ENCODE data around the gene SLC35A3. TPM values are rescaled to one million over a fixed set of nuclear protein-coding genes. Genes with fewer than 3 reads are reported as not detected.
"Not testable (repeated sequence)": the region's sequence is repeated elsewhere in the genome, so short reads cannot be mapped to it uniquely, and the experiment has no call there.

SLC35A3 gene
- total RNA-seq, 1 donor from 2014 or later, result 38.9 TPM

- Mint-ChIP-seq H3K9me3 (peaks cover 34% of the 10 kb centered on the region), H3K4me1 (peaks cover 31% of the 10 kb centered on the region), H3K36me3 (peaks cover 51% of the 10 kb centered on the region), H3K27ac (no peak overlapping the region), H3K4me3 (no peak overlapping the region), H3K27me3 (ENCODE audit: insufficient read depth, low read depth) (no peaks in the 10 kb centered on the region)
- no peak for DNase-seq (ENCODE audit: low spot score)
- peaks cover 100% of the 10 kb centered on the region for H3K79me2 ChIP-seq (ENCODE audit: low read depth)
- peaks cover 67% of the 10 kb centered on the region for H4K20me1 ChIP-seq (ENCODE audit: low read depth)
- TF ChIP-seq EZH2phosphoT487 (IDR thresholded peaks at IDR 0.05) (no peak), EZH2 (IDR thresholded peaks at IDR 0.05) (no peak)
- TF ChIP-seq, protein P1, sequence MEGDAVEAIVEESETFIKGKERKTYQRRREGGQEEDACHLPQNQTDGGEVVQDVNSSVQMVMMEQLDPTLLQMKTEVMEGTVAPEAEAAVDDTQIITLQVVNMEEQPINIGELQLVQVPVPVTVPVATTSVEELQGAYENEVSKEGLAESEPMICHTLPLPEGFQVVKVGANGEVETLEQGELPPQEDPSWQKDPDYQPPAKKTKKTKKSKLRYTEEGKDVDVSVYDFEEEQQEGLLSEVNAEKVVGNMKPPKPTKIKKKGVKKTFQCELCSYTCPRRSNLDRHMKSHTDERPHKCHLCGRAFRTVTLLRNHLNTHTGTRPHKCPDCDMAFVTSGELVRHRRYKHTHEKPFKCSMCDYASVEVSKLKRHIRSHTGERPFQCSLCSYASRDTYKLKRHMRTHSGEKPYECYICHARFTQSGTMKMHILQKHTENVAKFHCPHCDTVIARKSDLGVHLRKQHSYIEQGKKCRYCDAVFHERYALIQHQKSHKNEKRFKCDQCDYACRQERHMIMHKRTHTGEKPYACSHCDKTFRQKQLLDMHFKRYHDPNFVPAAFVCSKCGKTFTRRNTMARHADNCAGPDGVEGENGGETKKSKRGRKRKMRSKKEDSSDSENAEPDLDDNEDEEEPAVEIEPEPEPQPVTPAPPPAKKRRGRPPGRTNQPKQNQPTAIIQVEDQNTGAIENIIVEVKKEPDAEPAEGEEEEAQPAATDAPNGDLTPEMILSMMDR (IDR thresholded peaks at IDR 0.05), result no peak
- H3K4me3 ChIP-seq, result no peak overlapping the region
- H3K4me2 ChIP-seq, result no peak overlapping the region
- no peak overlapping the region for H2AFZ ChIP-seq (replicated peaks)
- no peaks in the 10 kb centered on the region for H3K36me3 ChIP-seq
- H3F3A ChIP-seq (ENCODE audit: low read depth), result peaks cover 10% of the 10 kb centered on the region
- peaks cover 25% of the 10 kb centered on the region for H3K4me1 ChIP-seq
- H3K9me3 ChIP-seq (ENCODE audit: low read depth), result no peaks in the 10 kb centered on the region
- no peaks in the 10 kb centered on the region for H3K27me3 ChIP-seq
- H3K27ac ChIP-seq, result no peak overlapping the region
- no peak overlapping the region for H3K9ac ChIP-seq
Observed at GRCh38 chr1:100045206-100045605, 75.4 kb downstream of the SLC35A3 start.

GRCh38 chr1:100047235-100047708 lies 77.5 kb downstream of the SLC35A3 start:
- H3K4me2 ChIP-seq; H3K9me3 ChIP-seq (ENCODE audit: low read depth); H3K27me3 Mint-ChIP-seq (ENCODE audit: insufficient read depth, low read depth); H2AFZ ChIP-seq (replicated peaks); H3K27ac ChIP-seq; H3K4me3 Mint-ChIP-seq; DNase-seq (ENCODE audit: low spot score); H3K4me3 ChIP-seq; H3K9ac ChIP-seq; H3K27ac Mint-ChIP-seq; H3F3A ChIP-seq (ENCODE audit: low read depth); H3K36me3 ChIP-seq; H3K27me3 ChIP-seq: not testable (repeated sequence)
- H3K79me2 ChIP-seq (ENCODE audit: low read depth), result peaks cover 99% of the 10 kb centered on the region
- Mint-ChIP-seq H3K9me3 (peaks cover 34% of the 10 kb centered on the region), H3K4me1 (peaks cover 21% of the 10 kb centered on the region), H3K36me3 (peaks cover 57% of the 10 kb centered on the region)
- peaks cover 18% of the 10 kb centered on the region for H3K4me1 ChIP-seq
- peaks cover 51% of the 10 kb centered on the region for H4K20me1 ChIP-seq (ENCODE audit: low read depth)

GRCh38 chr1:100050139-100050538 lies 80.3 kb downstream of the SLC35A3 start:
- no peak overlapping the region for H2AFZ ChIP-seq (replicated peaks)
- H3K27me3 ChIP-seq, result no peaks in the 10 kb centered on the region
- H3K9me3 Mint-ChIP-seq, result peaks cover 16% of the 10 kb centered on the region
- H3K4me1 Mint-ChIP-seq, result peaks cover 12% of the 10 kb centered on the region
- H3K9me3 ChIP-seq (ENCODE audit: low read depth), result no peaks in the 10 kb centered on the region
- no peak overlapping the region for H3K9ac ChIP-seq
- no peak overlapping the region for H3K4me3 ChIP-seq
- H3K36me3 ChIP-seq, result peaks cover 5% of the 10 kb centered on the region
- H3F3A ChIP-seq (ENCODE audit: low read depth), result no peaks in the 10 kb centered on the region
- H3K79me2 ChIP-seq (ENCODE audit: low read depth), result peaks cover 98% of the 10 kb centered on the region
- H3K27me3 Mint-ChIP-seq (ENCODE audit: insufficient read depth, low read depth), result no peaks in the 10 kb centered on the region
- peaks cover 14% of the 10 kb centered on the region for H3K4me1 ChIP-seq
- no peak overlapping the region for H3K4me2 ChIP-seq
- H3K4me3 Mint-ChIP-seq, result no peak overlapping the region
- DNase-seq (ENCODE audit: low spot score), result no peak
- H4K20me1 ChIP-seq (ENCODE audit: low read depth), result peaks cover 50% of the 10 kb centered on the region
- TF ChIP-seq, protein P1 (IDR thresholded peaks at IDR 0.05), result no peak
- TF ChIP-seq EZH2phosphoT487 (IDR thresholded peaks at IDR 0.05), result no peak
- no peak for TF ChIP-seq EZH2 (IDR thresholded peaks at IDR 0.05)
- no peak overlapping the region for H3K27ac ChIP-seq
- no peak overlapping the region for H3K27ac Mint-ChIP-seq
- peaks cover 47% of the 10 kb centered on the region for H3K36me3 Mint-ChIP-seq

GRCh38 chr1:100051401-100051800 lies 81.6 kb downstream of the SLC35A3 start:
- Histone ChIP-seq H4K20me1 (ENCODE audit: low read depth) (peaks cover 52% of the 10 kb centered on the region), H3K27ac (no peak overlapping the region), H3K4me3 (no peak overlapping the region), H3F3A (ENCODE audit: low read depth) (no peaks in the 10 kb centered on the region), H3K9me3 (ENCODE audit: low read depth) (no peaks in the 10 kb centered on the region), H3K79me2 (ENCODE audit: low read depth) (peaks cover 97% of the 10 kb centered on the region), H3K4me2 (no peak overlapping the region), H3K36me3 (peaks cover 5% of the 10 kb centered on the region), H3K4me1 (peaks cover 14% of the 10 kb centered on the region), H3K9ac (no peak overlapping the region), H3K27me3 (no peaks in the 10 kb centered on the region), H2AFZ (replicated peaks) (no peak overlapping the region)
- DNase-seq (ENCODE audit: low spot score), result no peak
- H3K36me3 Mint-ChIP-seq, result peaks cover 44% of the 10 kb centered on the region
- peaks cover 9% of the 10 kb centered on the region for H3K9me3 Mint-ChIP-seq
- TF ChIP-seq EZH2 (IDR thresholded peaks at IDR 0.05) (no peak), EZH2phosphoT487 (IDR thresholded peaks at IDR 0.05) (no peak)
- TF ChIP-seq, protein P1 (IDR thresholded peaks at IDR 0.05), result no peak
- H3K4me1 Mint-ChIP-seq, result peaks cover 12% of the 10 kb centered on the region
- H3K4me3 Mint-ChIP-seq, result no peak overlapping the region
- H3K27ac Mint-ChIP-seq, result no peak overlapping the region
- H3K27me3 Mint-ChIP-seq (ENCODE audit: insufficient read depth, low read depth), result no peaks in the 10 kb centered on the region

Data from neural progenitor cell (in vitro differentiated cells).